ENCODE results near the gene VPS9D1.

The VPS9D1 gene

DNA sequence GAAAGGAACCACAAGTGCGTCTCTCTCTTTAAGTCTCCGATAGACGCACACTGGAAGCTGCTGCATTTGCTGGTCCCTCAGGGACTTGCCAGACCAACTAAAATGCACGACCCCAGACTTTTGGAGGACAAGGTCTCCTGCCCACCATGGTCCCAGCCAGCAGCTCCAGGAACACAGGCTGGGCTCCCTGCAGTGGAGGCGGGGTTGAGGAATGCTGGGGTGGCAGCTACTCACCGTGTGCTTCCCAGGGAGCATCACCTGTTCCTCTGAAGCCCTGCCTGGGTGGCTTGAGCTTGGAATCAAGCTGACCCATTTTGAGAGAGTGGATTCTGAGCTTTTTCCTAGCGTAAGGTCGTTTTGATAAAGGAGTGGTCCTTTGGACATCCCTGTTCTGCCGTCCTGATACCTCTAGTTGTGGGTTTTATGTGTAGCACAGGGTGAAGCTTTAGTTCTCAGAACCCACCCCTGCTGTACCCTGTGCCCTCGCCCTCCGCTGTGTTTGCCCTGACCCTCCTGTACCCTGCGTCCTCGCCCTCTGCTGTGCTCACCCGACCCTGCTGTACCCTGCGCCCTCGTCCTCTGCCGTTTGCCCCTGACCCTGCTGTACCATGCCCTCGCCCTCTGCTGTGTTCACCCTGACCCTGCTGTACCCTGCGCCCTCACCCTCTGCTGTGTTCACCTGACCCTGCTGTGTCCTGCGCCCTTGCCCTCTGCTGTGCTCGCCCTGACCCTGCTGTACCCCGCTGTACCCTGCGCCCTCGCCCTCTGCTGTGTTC is 11.6 kb upstream of the VPS9D1 start:
- DNase-seq: no peak

- DNase-seq: no peak
Measured at GRCh38 chr16:89730610-89731234, 10.0 kb upstream of the VPS9D1 start.

DNA sequence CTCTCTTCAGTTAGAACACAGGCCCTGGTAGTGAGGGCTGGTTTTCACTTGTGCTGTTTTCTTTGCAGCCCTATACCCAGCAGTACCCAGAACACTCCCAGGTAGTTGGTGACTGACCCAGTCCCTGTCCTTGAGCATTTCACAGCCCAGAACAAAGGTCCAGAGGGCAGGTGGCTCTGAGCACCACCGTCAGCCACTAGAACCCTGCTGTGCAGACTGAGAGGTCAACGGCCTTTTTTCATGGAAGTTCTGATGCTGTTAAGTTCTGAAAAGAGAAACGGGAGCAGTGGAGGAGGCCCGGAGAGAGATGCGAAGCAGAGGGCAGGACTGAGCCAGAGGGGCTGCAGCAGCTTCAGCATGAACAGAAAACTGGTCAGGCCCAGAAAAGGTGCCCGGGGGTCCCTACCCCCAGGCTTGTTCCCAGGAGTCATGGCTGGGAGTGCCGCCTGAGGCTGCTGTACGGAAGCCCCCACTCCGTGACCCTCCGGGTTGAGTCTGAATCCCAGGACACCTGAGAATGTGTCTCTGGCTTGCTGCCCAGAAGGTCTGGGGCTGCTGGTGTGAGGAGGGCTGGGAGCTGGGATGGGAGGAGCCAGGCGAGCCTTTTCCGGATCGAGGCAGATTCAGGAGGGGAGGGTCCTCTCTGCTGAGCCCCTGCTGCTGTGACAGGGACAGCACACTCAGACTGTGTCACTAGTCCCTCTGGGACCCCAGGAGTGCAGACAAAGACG is 9.3 kb upstream of the VPS9D1 start:
- no peak for DNase-seq

DNA sequence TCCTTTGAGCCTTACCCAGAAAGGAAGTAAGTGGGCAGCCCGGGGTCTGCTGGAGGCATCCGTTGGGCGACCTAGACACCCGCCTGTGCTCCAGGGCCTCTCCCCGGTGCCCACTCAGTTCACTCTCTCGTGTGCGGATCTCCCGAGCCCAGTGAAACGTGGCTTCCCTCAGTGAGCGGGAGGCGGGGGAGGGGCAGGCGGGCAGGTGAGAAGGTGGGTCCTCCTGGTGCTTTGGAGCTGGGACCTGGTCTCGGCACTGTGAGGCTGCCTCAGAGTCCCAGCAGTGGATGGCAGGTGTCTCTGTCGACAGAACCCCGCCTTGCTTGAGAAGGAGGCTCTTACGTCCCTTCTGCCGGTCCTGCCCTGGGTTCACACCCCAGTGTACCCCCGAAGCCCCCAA is 8.6 kb upstream of the VPS9D1 start:
- no peak for DNase-seq

GRCh38 chr16:89727406-89728120 is 6.9 kb upstream of the VPS9D1 start:
- DNase-seq: no peak

DNA sequence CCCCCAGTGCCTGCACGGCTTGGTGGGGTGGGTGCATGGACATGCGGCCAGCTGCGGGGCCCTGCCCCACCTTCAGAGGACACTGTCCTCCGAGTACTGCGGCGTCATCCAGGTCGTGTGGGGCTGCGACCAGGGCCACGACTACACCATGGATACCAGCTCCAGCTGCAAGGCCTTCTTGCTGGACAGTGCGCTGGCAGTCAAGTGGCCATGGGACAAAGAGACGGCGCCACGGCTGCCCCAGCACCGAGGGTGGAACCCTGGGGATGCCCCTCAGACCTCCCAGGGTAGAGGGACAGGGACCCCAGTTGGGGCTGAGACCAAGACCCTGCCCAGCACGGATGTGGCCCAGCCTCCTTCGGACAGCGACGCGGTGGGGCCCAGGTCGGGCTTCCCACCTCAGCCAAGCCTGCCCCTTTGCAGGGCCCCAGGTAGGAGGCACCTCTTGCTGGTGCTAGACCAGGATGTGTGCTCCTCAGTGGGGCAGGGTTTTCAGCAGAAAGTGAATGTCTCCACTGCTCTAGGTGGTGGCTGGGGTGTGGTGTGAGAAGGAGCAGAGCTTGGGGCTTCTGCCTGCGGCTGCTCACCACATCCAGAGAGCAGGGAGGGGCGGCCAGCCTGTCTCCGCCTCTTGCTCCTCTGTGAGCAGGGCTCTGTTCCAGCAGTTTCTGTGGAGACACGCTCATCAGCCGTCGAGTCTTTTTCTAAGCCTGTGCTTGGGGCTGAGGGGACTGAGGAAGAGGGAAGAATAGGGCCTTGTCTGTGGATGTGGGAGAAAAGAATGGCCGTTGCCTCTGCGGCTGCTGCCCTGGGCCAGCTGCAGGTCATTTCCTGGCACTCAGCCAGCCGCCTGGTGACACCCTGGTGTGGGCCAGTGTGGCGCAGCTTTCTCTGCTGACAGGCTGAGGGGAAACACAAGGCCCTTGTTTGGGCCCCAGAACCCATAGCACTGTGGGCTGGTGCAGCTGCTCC is 2.9 kb upstream of the VPS9D1 start:
- no peak for DNase-seq

DNA sequence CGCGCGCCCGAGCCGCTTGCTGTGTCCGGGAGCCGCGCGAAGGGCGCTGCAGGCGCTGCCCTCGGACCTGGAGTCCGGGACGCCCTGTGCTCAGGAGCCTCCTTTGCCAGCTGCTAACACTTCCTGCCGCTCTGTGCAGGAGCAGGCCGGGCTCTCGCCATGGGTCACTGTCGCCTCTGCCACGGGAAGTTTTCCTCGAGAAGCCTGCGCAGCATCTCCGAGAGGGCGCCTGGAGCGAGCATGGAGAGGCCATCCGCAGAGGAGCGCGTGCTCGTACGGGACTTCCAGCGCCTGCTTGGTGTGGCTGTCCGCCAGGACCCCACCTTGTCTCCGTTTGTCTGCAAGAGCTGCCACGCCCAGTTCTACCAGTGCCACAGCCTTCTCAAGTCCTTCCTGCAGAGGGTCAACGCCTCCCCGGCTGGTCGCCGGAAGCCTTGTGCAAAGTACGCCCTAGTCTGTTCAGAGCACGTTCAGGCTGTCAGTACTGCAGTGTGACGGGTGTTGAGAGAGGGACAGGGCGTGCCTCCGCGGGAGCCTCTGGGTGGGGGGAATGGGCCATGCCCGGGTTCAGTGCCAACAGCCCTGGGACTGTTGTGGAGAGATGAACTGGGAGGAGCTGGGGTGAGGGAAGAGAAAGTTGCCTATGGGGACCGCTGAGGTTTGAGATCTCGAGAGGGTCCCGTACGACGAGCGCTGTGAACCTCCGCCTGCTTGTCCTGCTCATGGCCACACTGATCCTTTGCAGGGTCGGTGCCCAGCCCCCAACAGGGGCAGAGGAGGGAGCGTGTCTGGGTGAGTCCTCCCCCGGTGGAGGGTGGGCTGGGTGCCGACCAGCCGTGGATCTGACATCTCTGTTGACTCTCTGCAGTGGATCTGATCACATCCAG is 1.9 kb upstream of the VPS9D1 start:
- no peak for DNase-seq

- DNase-seq: peak; percentile 22
Measured at GRCh38 chr16:89721546-89722391, 1.1 kb upstream of the VPS9D1 start.

DNA sequence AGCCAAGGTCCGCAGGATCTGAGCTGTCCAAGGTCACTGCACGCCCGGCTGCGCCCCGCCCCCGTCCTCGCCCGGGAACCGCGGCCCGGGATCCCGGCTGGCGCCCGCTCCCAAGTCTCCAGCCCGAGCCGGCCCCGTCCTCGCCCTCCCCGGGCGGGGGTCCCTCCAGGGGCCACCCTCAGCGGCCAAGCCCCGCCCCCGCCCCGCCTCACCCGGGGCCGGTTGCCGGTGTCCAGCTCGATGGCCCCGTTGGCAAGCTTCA is 216 bp downstream of the VPS9D1 start:
- no peak for DNase-seq

- no peak for DNase-seq
Measured at GRCh38 chr16:89717688-89718505, 2.8 kb downstream of the VPS9D1 start.

DNA sequence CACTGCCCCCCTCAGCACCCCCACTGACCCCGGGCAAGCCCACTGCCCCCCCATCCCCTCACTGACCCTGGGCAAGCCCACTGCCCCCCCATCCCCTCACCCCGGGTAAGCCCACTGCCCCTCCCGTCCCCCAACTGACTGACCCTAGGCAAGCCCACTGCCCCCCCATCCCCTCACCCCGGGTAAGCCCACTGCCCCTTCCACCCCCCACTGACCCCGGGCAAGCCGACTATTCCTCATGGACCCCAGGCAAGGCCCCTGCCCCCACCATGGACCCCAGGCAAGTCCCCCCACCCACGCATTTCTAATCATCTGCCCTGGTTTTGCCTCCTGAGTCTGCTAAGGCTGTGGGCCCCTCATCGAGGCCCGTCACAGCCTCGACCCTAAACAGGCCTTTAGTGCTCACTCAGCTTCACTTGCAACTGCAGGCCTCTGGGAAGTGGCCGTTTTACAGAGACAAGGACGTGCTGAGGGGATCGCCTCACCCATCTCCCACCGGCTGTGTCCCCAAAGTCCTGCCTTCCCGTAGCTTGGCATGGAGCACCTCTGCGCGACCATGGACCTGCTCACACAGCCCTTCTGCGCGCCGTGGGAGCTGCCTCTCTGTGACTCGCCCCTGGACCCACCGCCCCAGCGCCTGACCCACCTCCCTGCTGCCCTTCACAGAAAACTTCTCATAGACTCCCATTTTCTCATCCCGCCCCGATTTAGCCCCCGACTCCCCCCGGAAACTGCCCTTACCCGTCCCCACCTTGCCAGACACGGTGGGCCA is 3.6 kb downstream of the VPS9D1 start:
- no peak for DNase-seq

DNA sequence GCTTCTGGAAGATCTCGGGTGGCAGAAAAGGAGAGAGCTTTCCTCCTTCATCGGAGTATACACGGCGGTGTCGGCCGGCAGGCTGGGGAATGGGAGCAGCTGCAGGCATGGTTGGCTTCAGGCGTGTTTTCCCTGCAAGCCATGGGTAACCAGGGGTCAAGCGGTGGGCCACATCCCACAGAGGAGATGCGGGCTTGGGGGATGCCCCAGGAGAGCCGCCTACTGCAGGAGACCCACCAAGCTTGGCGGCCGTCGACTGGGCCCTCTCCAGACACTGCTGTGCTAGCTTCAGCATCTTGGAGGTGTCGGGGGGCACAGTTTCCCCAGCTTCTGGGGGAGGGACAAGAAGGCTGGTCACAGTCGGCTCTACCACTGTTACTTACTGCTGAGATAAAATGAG is 4.2 kb downstream of the VPS9D1 start:
- no peak for DNase-seq

GRCh38 chr16:89712274-89712781 is 8.4 kb downstream of the VPS9D1 start:
- peak; percentile 25 for DNase-seq

GRCh38 chr16:89711601-89712273 is 9.0 kb downstream of the VPS9D1 start:
- DNase-seq: peak; percentile 66

DNA sequence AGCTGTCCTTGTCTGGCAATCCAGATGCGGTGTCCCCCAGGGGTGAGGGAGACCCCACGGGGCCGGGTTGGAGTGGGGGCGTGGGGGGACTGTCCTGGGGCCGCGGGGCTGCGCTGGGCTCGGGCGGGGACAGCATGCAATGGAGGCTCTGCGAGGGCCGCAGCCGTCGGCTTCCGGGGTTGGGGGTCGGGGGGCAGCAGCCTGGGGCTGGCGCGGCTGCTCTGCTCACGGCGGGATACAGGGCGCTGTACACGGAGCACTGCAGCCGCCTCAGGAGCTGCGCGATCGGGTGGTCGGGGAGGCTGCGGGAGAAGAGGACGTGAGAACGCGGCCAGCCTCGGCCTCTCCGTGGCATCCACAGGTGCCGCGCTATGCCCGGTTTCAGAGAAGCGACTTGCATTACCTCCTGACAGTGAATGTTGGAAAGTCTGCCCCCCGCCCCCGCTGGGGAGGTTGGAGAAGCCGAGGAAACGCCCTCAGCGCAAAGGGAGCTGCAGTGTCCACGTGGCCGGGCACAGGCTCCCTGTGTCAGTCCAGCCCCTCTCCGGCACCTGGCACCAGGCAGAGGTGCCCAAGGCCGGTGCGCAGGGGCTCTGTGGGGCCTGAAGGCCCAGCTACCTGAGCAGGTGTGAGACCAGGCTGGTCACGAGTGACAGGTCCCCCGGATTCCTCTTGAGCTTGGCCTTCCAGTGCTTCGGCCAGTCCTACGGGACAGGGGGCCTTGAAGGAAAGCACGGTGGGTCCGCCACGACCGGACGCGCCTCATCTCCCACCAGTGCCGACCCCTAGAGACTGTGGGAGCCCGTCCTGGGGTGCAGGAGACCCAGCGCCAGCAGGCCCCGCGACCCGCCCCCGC is 9.8 kb downstream of the VPS9D1 start:
- DNase-seq: no peak

- DNase-seq: no peak
Measured at GRCh38 chr16:89709716-89710432, 10.8 kb downstream of the VPS9D1 start.
